NOMO-1 treated with dmso at 0.1 percent for 144 hours (cell line): ENCODE measurements around the gene PCDHB8.
"Not testable (repeated sequence)": the region's sequence is repeated elsewhere in the genome, so short reads cannot be mapped to it uniquely, and the experiment has no call there.

Experiments
- DNase-seq: peaks from one replicate; lab custom pipeline; 2025; ENCODE audit not compliant: unreplicated experiment; lab: John Stamatoyannopoulos, UW

The PCDHB8 gene

DNA sequence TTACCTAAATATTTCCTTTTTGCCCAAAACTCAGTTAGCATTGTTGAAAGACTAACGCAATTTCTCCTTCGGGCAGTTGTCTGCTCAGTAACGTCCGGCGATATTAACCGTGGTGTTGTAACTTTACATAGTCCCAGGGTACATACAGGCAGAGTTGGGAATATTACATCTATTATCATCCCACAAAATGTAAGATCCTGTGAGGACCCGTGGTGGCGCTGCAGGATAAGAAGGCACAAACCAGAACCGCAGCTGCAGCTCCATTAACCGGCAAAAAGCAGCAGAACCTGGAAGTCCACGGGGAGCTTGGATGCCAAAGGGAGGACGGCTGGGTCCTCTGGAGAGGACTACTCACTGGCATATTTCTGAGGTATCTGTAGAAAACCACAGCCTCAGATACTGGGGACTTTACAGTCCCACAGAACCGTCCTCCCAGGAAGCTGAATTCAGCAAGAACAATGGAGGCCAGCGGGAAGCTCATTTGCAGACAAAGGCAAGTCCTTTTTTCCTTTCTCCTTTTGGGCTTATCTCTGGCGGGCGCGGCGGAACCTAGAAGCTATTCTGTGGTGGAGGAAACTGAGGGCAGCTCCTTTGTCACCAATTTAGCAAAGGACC is at the start of gene PCDHB8:
TSS of gene PCDHB8 (plus strand) at position 214 of the 615 bp plus-strand sequence. CDS start at position 459, 245 bp downstream.
- DNase-seq, result not testable (repeated sequence)

DNA sequence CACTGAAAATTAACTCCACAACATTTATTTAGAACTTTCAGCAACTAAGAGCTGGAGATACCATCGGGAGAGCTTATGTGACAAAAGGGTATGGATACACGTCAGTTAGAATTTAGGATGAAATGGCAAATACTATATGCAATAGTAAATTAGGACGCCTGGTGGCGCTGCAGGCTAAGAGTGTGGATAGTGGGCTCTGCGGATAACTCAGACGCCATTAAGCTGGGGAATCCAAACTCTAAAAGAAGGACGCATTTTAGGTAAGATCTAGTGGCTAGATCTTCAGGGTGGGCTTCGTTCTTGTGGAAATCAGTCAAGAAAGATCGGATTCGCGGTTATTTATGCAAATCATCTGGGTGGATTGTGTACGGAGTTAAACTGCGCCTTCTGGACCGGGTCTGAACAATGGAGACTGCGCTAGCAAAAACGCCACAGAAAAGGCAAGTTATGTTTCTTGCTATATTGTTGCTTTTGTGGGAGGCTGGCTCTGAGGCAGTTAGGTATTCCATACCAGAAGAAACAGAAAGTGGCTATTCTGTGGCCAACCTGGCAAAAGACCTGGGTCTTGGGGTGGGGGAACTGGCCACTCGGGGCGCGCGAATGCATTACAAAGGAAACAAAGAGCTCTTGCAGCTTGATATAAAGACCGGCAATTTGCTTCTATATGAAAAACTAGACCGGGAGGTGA is 42.4 kb upstream of the PCDHB8 start, which contains the start of gene PCDHB5:
TSS of gene PCDHB5 (plus strand) at position 177 of the 688 bp plus-strand sequence. CDS start at position 406, 229 bp downstream.
- no peak for DNase-seq

DNA sequence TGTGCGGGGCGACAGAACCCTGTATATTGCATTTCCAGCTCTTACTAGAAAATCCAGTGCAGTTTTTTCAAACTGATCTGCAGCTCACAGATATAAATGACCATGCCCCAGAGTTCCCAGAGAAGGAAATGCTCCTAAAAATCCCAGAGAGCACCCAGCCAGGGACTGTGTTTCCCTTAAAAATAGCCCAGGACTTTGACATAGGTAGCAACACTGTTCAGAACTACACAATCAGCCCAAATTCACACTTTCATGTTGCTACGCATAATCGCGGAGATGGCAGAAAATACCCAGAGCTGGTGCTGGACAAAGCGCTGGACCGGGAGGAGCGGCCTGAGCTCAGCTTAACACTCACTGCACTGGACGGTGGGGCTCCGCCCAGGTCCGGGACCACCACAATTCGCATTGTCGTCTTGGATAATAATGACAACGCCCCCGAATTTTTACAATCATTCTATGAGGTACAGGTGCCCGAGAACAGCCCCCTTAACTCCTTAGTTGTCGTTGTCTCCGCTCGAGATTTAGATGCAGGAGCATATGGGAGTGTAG is 41.8 kb upstream of the PCDHB8 start:
- DNase-seq, result no peak

DNA sequence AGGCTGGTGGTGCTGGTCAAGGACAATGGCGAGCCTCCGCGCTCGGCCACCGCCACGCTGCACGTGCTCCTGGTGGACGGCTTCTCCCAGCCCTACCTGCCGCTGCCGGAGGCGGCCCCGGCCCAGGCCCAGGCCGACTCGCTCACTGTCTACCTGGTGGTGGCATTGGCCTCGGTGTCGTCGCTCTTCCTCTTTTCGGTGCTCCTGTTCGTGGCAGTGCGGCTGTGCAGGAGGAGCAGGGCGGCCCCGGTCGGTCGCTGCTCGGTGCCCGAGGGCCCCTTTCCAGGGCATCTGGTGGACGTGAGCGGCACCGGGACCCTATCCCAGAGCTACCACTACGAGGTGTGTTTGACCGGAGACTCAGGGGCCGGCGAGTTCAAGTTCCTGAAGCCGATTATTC is 40.2 kb upstream of the PCDHB8 start:
- not testable (repeated sequence) for DNase-seq

DNA sequence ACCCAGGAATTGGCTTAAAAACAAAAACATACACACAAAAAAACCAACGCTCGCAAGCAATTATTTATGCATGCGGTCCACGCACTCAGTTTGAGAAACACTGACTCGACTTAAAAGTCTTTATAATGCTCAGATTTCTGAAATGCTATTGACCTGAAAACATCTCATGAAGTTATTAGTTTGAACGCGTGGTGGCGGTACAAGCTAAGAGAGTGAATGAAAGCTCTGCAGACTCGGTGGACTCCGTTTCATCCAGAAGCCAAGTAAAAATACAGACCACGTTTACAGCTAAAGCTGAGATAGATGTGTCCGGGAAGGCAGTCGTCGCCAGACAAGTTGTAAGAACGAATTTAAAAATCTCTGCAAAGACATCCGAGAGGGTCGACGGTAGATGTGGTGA is 27.8 kb upstream of the PCDHB8 start, which contains the start of gene PCDHB6:
TSS of gene PCDHB6 (plus strand) at position 246 of the 400 bp plus-strand sequence. CDS start 201 bp downstream, outside the sequence.
- no peak for DNase-seq

DNA sequence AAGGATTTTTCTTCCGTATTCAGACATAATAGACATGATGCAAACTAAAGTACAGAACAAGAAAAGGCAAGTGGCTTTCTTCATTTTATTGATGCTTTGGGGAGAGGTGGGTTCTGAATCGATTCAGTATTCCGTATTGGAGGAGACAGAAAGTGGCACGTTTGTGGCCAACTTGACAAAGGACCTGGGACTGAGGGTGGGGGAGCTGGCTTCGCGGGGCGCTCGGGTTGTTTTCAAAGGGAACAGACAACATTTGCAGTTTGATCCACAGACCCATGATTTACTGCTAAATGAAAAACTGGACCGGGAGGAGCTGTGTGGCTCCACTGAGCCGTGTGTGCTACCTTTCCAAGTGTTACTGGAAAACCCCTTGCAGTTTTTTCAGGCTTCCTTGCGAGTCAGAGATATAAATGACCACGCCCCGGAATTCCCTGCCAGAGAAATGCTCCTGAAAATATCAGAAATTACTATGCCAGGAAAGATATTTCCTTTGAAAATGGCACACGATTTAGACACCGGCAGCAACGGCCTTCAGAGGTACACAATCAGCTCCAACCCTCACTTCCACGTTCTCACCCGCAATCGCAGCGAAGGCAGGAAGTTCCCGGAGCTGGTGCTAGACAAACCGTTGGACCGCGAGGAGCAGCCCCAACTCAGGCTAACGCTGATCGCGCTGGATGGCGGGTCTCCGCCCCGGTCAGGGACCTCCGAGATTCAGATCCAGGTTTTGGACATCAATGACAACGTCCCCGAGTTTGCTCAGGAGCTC is 27.2 kb upstream of the PCDHB8 start:
- no peak for DNase-seq

DNA sequence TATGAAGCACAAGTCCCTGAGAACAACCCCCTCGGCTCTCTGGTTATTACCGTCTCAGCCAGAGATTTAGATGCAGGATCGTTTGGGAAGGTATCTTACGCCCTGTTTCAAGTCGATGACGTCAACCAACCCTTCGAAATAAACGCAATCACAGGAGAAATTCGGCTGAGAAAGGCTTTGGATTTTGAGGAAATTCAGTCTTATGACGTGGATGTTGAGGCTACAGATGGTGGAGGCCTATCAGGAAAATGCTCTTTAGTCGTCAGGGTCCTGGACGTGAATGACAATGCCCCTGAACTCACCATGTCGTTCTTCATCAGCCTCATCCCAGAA is 26.6 kb upstream of the PCDHB8 start:
- no peak for DNase-seq

DNA sequence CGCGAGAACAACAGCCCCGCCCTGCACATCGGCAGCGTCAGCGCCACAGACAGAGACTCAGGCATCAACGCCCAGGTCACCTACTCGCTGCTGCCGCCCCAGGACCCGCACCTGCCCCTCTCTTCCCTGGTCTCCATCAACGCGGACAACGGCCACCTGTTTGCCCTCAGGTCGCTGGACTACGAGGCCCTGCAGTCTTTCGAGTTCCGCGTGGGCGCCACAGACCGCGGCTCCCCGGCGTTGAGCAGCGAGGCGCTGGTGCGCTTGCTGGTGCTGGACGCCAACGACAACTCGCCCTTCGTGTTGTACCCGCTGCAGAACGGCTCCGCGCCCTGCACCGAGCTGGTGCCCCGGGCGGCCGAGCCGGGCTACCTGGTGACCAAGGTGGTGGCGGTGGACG is 26.0 kb upstream of the PCDHB8 start:
- not testable (repeated sequence) for DNase-seq

DNA sequence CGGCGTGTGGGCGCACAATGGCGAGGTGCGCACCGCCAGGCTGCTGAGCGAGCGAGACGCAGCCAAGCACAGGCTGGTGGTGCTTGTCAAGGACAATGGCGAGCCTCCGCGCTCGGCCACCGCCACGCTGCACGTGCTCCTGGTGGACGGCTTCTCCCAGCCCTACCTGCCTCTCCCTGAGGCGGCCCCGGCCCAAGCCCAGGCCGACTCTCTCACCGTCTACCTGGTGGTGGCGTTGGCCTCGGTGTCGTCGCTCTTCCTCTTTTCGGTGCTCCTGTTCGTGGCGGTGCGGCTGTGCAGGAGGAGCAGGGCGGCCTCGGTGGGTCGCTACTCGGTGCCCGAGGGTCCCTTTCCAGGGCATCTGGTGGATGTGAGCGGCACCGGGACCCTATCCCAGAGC is 25.5 kb upstream of the PCDHB8 start:
- DNase-seq, result not testable (repeated sequence)

DNA sequence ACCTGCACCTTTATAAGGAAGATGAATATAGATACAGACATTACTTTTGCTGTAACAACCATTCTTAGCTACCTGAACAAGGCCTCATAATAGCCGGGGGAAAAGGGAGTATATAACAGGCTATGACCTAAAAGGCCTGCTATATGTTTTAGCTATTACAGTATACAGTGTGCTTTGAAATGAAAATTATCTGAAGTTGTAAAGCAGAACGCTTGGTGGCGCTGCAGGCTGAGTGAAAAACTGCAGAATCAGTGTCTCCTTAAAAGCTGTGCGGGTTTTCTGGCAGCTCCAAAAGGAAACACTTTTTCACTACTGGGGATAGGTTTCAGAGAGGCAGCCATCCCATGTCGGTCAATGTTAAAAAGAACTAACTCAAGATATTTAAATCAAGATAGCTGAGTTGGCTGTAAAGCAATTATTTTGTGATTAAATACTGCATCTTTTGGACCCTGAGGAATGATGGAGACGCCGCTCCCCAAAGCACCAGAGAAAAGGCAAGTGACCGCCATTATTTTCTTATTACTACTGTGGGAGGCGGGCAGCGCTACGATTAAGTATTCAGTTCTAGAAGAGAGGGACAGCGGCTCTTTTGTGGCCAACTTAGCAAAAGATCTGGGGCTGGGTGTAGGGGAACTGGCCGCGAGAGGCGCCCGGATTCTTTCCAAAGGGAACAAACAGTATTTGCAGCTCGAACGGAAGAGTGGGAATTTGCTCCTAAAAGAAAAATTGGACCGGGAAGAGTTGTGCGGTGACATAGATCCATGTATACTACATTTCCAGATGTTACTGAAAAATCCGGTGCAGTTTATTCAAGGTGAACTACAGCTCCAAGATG is 21.8 kb upstream of the PCDHB8 start:
- no peak for DNase-seq

DNA sequence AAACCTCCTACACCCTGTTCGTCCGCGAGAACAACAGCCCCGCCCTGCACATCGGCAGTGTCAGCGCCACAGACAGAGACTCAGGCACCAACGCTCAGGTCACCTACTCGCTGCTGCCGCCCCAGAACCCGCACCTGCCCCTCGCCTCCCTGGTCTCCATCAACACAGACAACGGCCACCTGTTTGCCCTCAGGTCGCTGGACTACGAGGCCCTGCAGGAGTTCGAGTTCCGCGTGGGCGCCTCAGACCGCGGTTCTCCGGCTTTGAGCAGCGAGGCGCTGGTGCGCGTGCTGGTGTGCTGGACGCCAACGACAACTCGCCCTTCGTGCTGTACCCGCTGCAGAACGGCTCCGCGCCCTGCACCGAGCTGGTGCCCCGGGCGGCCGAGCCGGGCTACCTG is 20.2 kb upstream of the PCDHB8 start:
- DNase-seq, result not testable (repeated sequence)

DNA sequence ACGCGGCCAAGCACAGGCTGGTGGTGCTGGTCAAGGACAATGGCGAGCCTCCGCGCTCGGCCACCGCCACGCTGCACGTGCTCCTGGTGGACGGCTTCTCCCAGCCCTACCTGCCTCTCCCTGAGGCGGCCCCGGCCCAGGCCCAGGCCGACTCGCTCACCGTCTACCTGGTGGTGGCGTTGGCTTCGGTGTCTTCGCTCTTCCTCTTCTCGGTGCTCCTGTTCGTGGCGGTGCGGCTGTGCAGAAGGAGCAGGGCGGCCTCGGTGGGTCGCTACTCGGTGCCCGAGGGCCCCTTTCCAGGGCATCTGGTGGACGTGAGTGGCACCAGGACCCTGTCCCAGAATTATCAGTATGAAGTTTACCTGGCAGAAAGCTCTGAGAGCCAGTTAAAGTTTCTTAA is 19.7 kb upstream of the PCDHB8 start:
- DNase-seq, result not testable (repeated sequence)

DNA sequence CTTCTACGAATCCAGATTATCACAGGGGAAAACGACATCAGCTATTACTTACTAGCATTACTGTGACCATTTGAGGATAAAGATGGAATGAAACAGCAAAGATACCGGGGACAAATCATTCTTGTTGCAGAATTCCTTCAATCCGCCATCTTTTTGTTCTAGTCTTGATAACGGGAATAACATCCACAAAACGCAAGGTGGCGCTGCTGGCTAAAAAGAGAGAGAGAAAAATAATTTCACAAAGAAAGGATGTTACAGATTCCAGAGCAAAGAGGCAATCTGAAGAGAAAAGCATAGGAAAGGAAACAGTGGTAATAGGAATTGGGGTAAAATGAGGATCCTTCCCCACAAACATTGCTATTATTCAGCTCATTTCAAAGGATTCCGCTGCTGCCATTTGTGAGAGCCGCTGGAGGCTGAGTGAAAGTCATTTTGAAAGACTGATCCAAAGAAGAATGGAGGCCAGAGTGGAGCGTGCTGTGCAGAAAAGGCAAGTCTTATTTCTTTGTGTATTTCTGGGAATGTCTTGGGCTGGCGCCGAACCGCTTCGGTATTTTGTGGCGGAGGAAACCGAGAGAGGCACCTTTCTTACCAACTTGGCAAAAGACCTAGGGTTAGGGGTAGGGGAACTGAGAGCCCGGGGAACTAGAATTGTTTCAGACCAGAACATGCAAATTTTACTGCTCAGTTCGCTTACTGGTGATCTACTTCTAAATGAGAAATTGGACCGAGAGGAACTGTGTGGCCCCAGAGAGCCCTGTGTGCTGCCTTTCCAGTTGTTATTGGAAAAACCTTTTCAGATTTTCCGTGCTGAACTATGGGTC is 5.0 kb upstream of the PCDHB8 start, which contains the start of gene PCDHB7:
TSS of gene PCDHB7 (plus strand) at position 264 of the 824 bp plus-strand sequence. CDS start at position 456, 192 bp downstream.
- no peak for DNase-seq

DNA sequence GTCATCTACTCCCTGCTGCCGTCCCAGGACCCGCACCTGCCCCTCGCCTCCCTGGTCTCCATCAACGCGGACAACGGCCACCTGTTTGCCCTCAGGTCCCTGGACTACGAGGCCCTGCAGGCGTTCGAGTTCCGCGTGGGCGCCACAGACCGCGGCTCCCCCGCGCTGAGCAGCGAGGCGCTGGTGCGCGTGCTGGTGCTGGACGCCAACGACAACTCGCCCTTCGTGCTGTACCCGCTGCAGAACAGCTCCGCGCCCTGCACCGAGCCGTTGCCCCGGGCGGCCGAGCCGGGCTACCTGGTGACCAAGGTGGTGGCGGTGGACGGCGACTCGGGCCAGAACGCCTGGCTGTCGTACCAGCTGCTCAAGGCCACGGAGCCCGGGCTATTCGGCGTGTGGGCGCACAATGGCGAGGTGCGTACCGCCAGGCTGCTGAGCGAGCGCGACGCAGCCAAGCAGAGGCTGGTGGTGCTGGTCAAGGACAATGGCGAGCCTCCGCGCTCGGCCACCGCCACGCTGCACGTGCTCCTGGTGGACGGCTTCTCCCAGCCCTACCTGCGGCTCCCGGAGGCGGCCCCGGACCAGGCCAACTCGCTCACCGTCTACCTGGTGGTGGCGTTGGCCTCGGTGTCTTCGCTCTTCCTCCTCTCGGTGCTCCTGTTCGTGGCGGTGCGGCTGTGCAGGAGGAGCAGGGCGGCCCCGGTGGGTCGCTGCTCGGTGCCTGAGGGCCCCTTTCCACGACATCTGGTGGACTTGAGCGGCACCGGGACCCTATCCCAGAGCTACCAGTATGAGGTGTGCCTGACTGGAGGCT is 3.1 kb upstream of the PCDHB8 start:
- not testable (repeated sequence) for DNase-seq

DNA sequence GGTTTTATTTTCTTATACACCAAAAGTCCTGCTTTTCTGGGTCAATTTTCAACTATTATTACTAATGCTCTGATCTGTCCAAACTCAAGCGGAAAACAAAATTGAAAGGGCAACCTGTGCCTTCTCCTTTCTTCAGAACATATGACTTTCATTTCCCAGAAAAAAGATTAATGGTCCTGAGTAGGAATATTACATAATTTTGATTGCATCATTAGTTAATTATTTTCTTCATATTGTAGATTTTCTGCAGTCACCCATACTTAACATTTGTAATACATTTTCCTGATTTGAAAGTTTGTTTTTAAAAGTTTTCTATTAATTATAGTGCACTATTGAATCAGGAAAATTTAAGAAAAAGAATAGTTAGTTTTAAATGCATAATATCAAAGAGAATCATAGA is 1.7 kb upstream of the PCDHB8 start:
- no peak for DNase-seq

DNA sequence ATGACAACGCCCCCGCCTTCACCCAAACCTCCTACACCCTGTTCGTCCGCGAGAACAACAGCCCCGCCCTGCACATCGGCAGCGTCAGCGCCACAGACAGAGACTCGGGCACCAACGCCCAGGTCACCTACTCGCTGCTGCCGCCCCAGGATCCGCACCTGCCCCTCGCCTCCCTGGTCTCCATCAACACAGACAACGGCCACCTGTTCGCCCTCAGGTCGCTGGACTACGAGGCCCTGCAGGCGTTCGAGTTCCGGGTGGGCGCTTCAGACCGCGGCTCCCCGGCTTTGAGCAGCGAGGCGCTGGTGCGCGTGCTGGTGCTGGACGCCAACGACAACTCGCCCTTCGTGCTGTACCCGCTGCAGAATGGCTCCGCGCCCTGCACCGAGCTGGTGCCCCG is 1.8 kb downstream of the PCDHB8 start:
- not testable (repeated sequence) for DNase-seq

DNA sequence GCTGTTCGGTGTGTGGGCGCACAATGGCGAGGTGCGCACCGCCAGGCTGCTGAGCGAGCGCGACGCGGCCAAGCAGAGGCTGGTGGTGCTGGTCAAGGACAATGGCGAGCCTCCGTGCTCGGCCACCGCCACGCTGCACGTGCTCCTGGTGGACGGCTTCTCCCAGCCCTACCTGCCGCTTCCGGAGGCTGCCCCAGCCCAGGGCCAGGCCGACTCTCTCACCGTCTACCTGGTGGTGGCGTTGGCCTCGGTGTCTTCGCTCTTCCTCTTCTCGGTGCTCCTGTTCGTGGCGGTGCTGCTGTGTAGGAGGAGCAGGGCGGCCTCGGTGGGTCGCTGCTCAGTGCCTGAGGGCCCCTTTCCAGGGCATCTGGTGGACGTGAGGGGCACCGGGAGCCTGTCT is 2.3 kb downstream of the PCDHB8 start:
- DNase-seq, result not testable (repeated sequence)

DNA sequence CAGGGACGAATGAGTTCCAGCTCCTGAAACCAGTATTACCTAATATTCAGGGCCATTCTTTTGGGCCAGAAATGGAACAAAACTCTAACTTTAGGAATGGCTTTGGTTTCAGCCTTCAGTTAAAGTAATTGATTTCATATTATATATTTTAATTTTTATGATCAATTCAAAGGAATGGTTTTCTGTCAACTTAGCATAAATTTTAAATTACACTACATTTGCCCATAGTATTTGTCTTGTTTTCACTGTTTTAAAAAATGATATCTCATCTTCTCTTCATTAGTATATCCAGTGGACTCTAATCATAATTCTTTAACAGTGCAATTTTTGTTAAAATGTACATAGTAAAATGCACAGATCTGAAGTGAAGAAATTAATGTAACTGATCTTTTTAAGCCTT is 2.7 kb downstream of the PCDHB8 start:
- no peak for DNase-seq

DNA sequence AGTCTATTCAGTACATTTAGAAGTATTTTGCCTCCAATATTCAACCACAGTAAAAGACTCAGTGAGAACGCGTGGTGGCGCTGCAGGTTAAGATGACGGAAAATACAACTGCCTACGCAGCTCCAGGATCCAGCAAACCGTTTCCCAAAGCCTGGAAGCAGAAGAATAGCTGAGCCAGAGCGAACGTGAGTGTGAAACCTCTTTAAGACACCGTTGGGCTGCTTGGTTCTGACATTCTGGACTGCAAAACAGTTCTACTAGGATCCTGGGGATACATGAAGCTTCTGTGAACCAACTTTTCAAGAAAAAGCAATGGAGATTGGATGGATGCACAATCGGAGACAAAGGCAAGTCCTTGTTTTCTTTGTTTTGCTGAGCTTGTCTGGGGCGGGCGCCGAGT is 4.7 kb downstream of the PCDHB8 start, which contains the start of gene PCDHB16:
TSS of gene PCDHB16 (plus strand) at position 140 of the 400 bp plus-strand sequence. CDS start at position 313, 173 bp downstream.
- no peak for DNase-seq
